GM18511 (cell line): Measurements from ENCODE around the gene KPNA1.

Source experiments
- ATAC-seq: cut with Tn5 transposase; IDR thresholded peaks from one replicate; pipeline ENCODE4 v1.9.1; 2021; ENCODE audit warnings: mild to moderate bottlenecking, moderate library complexity; ENCODE audit not compliant: unreplicated experiment

Gene KPNA1

DNA sequence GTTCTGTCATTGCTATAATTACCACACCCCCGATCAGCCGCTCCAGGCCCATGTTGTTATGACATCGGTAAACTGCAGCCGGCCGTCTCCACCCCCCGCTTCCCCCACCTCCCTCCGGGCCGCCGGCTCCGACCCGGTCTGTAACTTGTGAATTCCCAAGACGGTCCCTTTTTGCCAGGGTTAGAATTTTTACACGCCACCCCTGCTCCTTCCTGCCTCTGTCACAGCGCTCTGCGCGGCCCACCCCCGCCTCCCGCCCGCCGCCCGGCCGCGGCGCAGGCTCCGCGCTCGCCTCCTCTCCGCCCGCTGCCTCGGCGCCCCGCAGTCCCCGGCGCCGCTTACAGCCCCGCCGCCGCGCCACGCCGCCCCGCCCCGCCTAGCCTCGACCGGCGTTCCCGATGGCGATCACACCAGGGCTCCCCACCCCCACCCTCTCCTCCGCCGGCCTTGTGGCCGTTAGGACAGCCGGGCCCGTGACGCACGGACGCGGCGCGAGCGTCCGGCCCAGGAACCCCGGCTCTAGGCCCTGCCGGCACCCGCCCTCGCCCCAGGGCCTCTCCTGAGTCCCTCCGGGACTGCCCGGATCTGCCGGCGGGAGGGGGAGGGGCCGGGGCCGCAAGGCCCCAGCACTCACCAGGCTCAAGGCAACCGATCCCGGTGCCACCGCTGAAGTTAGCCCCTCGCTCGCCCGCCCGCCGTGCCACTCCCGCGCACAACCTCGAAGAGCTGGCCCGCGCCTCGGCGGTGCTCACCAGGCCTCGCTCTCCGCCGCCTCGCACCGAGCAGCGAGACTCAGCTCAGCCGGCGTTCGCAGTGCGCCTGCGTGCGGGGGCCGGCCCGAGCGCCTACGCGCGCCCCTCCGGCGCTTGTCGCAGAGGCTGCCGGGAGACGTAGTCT is at the start of gene KPNA1:
KPNA1 (minus strand) TSS at position 817 of the 897 bp plus-strand sequence. CDS start 18,374 bp downstream, outside the sequence.
- peak; percentile 87 for ATAC-seq

DNA sequence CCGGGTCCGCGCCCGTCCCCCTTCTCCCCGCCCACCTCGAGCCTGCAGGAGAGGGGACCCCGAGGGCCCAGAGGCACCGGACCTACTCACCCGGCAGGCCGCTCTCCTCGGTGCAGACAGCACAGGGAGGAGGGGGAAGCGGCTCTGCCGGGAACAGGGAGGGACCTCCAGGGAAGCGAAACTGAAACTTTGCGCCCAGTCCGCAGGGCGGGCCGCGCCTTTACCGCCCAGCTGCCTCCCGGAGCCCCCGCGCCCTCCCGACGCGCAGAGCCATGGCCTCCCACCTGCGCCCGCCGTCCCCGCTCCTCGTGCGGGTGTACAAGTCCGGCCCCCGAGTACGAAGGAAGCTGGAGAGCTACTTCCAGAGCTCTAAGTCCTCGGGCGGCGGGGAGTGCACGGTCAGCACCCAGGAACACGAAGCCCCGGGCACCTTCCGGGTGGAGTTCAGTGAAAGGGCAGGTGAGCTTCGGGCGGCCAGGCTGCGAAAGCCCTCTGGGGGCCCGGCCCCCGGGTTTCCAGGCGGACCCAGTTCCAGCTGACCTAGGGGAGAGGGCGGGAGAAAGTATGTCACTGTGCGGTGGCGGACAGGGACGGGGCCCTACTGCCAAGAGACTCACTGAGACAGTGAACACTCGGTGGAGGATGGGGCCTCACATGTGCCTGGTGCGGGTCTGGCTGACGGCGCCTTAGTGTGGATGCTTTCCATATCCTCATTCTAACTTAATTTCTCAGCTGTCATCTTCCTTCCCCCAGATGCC is 49.6 kb upstream of the KPNA1 start, which contains the start of the genes DTX3L and PARP9:
DTX3L (plus strand) TSS at position 184 of the 758 bp plus-strand sequence; CDS start at position 273, 89 bp downstream.
PARP9 (minus strand) TSS at position 146 of the 758 bp plus-strand sequence. CDS start 4,680 bp downstream, outside the sequence.
- ATAC-seq, result peak; percentile 79

DNA sequence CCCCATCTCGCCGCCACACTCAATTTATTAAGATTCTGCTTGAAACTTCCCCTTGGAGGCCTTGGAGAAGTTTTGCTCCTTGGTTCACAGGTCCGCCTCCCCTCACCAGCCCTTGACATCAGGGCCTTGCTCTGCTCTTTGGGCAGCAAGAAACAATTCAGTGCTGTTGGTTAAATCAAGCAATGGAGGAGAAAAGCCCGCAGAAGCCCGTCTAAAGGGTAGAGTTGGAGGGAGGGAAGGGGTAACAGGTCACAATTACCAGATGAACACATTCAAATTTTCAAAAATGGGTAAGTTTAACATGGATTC is 48.9 kb upstream of the KPNA1 start:
- peak; percentile 18 for ATAC-seq

DNA sequence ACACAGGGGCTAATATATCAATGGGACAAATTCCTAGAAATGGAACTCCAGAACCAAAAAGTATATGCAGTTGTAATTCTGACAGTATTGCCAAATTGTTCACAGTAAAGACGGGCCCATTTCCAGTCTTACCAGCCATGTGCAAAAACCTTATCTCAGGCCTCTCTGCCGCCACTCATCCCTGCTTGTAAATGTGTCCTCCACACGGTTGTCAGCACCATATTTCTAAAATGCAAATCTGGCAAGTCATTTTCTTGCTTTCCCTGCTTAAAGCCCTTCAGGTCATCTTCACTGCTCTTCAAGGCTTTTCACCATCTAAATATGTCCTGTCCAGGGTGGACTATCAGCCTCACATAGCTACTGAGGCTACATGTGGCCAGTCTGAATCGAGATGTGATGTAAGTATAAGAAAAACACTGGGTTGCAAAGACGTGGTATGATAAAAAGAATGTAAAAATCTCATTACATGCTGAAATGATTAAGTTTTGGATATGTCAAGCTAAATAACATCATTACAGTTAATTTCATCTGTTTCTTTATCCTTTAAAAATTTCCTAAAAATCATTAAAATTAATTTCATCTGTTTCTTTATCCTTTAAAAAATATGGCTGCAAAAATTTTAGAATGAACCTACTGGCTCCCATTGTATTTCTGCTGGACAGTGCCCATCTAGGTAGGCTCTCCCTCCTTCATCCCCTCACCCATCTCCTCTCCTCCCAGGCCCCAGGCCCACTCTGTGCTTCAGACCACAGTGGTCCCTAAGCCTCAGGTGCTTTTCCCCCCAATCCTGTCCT is 48.4 kb upstream of the KPNA1 start:
- ATAC-seq, result no peak

DNA sequence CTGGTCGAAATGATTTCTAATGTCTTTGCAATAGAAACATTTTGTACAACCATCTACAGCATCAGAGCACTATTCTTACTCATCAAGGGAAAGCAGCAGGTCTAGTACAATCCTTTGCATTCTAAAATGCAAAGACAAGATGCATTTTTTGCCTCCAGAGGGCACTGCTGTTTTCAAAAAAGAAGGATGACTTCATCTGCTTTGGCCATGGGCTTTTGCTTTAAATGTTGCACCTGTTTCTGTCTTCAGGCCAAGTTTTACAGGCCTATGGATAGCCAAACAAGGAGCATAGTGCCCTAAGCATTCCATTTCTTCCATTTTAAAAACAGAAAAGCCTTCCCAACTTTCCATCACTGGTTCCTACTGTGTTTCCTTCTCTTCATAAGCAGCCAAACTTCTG is 45.9 kb upstream of the KPNA1 start:
- ATAC-seq, result no peak

DNA sequence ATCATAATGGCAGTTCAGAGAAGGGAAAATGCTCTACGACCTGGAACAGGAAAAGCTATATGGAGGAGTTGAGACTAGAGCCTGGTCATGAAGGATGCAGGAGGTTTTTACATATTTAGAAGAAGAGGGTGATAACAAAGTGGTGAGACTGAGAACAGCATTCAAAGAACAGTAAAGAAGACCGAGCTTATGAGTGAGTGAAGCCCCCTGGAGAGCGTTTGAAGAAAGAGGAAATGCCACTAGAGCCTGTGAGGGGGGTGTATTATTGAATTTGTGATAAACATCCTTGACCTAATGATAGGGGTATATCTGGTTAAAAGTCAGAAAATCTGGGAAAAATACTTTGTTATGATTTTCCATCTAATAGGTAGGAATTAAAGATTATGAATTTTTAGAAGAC is 45.2 kb upstream of the KPNA1 start:
- ATAC-seq, result no peak

DNA sequence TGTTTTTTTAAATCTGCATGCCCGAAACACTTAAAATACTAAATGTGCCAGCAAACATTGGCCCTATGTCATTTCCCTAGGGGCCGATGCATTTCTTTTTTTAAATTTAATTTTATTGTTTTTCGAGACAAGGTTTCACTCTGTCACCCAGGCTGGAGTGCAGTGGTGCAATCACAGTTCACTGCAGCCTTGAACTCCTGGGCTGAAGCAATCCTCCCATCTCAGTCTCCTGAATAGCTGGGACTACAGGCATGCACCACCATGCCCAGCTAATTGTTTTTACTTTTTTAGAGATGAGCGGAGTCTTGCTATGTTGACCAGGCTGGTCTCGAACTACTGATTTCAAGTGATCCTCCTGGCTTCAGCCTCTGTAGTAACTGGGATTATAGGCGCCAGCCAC is 43.9 kb upstream of the KPNA1 start:
- no peak for ATAC-seq

DNA sequence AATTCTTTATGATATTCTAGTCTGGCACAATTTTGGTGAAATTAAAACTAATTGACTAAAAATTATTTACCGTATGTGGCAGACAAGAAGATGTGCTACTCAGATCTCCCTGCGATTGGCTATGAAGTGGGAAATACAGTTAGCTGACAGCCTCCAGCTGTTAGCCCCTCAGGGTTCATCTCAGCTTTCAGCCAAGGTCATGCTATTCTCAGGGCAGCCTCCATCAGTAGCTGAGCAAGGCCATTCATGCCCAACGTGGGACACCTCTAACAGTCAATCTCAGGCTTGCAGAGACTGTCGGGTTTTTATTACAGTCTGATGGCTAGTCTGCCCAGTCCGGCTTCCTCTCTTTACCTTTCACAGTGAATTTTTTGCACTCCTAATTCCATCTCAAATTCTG is 42.6 kb upstream of the KPNA1 start:
- no peak for ATAC-seq

DNA sequence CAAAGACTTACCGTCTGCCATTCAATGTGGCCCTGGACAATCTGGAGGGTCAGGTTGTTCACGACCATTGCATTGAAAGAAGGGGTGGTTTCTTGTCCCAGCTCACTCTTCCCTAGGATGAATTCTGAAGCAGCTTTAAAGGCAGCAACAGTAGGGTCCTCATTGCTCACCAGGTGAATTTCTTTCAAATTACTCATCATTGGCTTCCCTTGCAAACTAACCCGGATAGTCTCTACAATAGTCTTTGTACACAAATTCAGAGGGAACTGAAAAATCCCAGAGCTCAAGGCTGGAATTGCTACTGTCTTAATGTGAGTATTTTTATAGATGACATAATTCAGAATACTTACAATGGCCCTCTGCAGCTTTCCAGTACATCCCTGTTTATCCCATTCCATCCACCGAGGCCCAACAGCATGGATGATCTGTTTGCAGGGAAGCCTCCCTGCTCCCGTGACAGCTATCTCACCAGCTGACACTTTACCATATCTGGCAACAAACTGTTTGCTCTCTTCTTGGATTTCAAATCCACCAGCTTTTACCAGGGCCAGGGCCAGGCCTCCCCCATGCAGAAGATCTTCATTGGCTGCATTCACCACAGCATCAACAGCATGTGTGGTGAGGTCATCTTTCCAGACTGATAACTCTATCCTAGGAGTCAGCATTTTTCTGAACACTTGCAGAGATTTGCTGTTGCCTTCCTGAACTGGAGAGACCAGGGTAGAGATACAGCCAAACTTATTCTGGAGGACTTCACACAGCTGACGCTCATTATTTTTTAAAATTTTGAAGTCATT is 40.7 kb upstream of the KPNA1 start:
- no peak for ATAC-seq

DNA sequence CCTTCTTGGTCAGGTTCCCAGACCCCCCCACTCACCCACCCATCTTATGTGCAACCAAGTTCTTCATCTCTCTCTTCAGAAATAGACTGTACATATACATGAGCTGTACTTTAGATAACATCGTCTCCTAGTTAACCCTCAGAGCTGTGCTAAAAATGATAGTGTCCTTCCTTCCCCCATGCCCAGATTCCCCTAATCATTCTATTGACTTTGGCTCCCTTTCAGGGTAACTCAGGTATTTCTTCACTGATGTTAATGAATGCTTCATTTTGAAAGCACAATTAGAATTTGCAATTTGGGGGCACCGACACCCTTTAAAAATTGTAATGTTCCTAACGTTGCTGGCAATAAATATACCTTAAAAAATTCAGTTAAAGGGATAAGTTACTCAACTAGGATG is 38.4 kb upstream of the KPNA1 start:
- ATAC-seq, result no peak

DNA sequence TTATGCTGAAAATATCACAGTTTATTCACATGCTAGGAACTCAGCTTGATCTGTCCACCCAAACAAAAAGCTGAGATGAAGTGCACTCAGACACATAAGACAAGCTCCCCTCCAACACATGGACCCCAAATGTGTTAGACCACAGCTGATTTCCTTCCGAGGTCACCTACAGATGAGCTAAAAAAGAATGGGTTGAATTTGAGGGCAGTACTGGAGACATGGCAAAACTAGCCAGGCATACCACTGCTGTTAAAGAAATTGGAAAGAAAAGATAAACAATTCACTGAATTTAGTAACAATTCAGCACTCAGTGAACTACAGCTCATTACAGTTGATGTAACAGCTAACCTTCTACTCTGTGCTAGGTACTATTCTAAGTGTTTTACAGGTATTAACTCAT is 33.9 kb upstream of the KPNA1 start:
- no peak for ATAC-seq

DNA sequence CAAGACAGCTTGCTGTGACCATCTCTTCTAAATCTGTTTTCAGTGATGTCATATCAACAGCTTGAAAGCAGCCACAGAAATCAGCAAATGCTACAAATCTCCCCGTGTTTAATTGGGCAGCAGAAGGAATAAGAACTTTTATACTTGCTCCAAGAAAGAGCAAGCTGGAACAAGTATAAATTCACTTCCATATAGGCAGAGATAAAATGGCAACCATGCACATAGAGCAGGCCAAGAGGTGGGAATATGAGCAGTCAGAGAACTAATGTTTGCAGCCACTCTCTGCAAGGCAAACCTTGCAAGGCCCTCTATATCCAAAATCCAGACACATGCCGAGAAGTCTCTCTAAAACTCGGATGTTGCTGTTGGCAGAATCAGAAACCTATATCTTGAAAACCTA is 33.3 kb upstream of the KPNA1 start:
- no peak for ATAC-seq

DNA sequence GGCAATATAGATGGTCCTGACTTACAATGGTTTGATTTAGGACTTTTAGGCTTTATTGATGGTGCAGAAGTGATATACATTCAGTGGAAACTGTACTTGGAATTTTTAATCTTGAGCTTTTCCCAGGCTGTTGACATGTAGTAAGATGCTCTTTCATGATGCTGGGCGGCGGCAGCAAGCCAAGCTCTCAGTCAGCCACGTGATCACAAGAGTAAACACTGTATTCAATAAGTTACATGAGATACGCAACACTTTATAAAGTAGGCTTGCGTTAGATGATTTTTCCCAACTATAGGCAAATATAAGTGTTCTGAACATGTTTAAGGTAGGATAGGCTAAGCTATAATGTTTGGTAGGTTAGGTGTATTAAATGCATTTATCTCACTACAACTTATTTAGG is 31.4 kb upstream of the KPNA1 start:
- ATAC-seq, result no peak

DNA sequence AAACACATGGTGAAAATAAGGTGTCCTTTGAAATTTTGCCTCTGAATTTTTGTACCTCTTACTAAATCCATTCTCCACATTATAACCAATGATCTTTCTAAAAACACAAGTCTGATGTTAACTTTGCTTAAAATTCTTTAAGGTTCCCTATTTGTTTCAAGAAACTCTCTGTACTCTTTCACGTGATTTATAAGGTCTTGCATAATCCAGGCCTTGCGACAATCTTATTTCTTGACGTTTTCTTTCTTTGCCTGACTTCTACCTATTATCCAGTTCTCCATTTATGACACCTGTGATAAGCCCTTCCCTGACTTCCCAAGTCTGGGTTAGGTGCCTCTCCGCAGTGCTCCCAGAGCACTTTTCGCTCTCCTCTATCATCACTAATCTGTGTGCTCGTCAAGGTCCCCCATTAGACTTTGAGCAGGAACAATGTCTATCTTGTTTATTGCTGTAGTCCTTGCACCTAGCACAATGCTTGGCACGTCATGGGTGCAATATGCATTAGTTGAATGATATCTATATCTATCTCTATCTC is 24.3 kb upstream of the KPNA1 start:
- no peak for ATAC-seq

DNA sequence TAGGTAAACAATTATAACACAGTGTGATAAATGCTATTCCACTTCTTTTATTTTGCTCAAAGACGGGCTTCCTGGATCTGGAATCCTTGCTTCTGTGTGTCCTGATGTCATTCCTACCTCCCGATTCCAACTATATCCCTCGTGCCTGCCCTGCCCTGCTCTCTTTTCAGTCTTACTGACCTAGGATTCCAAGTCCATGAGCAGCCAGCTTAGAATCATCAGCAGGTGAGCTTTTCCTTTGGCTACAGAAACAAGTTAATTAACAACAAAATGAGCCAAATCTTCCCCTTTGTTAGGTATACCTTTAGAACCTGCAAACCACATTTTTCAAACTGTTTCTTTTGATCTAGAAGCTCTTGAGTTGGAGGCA is 21.9 kb upstream of the KPNA1 start:
- no peak for ATAC-seq

DNA sequence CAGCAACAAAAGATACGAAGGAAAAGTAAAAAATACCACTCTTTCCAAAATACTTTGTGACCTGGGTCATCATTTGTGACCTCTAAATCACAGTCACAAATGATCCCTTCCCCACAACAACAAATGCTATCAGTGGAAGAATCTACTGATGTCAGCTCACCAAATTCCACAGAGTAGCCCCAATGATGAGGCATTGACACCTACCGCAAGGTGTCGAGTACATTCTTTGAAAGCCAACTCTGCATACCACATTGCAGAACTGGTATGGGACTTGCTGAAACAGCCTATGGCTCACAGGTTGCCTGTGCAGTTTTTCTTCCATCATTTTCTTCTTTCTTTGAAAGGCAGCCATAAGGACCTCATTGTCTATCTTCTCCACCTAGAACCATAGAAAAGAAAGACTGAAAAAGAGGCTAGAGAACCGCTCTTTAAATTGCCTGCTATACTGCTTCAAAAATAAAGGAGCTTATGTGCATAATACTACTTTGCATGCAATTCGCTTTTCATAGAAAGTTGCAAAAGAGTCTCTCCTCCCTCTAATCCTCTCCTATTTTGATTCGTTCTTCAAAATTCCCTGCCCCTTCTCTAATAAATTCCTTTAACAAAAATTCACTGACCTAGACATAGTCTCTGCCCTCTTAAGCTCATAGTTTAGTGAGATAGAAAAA is 21.4 kb upstream of the KPNA1 start:
- no peak for ATAC-seq

DNA sequence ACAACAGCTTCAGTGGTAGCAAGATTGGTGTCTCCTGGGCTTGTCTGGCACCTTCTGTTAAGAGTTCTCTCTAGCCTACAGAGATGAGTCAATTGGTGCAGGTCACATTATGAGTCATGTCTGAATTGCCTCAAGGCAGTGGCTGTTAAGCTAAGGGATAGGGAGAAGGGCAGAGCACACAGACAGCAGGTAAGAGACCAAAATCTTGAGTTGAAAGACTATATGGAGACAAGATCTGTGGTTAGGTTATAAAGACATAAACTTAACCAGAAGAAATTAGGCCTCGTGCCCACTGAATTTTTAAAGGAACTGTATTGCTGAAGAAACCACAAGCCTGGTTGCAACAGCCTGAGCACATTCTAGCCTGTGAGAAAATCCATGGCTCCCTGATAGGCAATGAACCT is 19.2 kb upstream of the KPNA1 start:
- ATAC-seq, result peak; percentile 100

DNA sequence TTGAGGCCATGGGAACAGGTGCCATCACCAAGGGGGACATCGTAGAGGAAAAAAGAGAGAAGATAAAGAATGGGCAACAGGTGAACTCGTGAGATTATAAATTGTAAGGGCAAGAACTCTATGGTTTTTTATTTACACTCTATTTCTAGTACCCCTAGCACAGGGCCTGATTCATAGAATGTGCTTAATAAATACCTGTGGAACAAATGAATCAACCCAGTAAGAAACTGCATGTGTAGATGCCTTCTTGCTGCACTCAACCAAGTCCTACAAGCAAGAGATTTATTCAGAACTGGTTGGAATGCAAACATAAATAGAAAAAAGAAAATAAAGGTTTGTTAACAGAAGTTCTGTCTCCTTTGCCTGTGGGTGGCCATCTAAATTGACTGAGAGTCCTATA is 18.7 kb upstream of the KPNA1 start:
- ATAC-seq, result peak; percentile 18

DNA sequence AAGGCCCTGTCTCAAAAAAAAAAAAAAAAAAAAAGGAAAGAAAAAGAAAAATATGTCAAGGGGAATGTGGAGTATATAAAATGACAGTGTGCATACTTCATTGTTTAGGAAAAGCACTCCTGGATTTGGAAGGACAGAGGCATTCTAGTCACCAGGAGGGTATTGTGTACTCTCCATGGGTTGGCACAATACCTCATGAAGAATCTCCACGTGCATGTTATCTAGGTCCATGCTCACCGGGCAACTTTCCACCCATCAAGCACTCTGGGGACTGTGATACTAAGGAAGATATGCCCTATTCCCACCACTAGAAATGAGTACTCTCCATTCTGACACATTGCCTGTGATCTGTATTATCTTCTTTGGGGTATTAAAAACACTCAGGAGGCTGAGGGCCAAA is 15.4 kb upstream of the KPNA1 start:
- no peak for ATAC-seq

DNA sequence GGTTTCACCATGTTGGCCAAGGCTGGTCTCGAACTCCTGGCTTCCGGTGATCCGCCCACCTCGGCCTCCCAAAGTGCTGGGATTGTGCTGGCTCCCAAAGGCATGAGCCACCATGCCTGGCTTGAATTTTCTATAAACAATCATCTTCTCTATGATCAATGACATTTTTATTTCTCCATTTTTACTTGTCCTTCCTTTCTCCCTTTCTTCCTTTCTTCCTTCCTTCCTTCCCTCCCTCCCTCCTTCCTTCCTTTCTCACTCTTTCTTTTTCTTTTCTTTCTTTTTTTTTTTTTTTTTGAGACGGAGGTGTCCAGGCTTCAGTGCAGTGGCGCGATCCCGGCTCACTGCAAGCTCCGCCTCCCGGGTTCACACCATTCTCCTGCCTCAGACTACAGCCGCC is 8.6 kb upstream of the KPNA1 start:
- no peak for ATAC-seq
